Stimulated activated effector memory CD8-positive, alpha-beta T cell treated with anti-CD3 and anti-CD28 coated beads, Interleukin-12 subunit alpha, Interleukin-12 subunit beta, amount 100 ng/mL, for 72 hours (primary cell): Measurements from ENCODE around the gene MMP19.
A peak's percentile ranks its signal among the peaks of the same experiment; 100 is the strongest.

Experiments
- ATAC-seq: fragments of 150-1000 bp; cut with Tn5 transposase; 2 replicates; pipeline ENCODE4 v1.10.0; 2021
- DNase-seq, 2 donors: peaks; one replicate each; pipeline ENCODE4 v3.0.0; 2021 to 2022; ENCODE audit warnings: low spot score in 2 of 2
- H3K27ac Mint-ChIP-seq: one replicate; pipeline ENCODE4 v1.8.0; 2022; ENCODE audit warnings: mild to moderate bottlenecking, mixed read lengths
- H3K36me3 Mint-ChIP-seq: one replicate; pipeline ENCODE4 v1.8.0; 2022; ENCODE audit warnings: mild to moderate bottlenecking, mixed read lengths
- H3K4me1 Mint-ChIP-seq: one replicate; pipeline ENCODE4 v1.8.0; 2022; ENCODE audit warnings: mixed read lengths
- H3K4me3 Mint-ChIP-seq: one replicate; pipeline ENCODE4 v1.8.0; 2022; ENCODE audit warnings: mild to moderate bottlenecking, mixed read lengths
- H3K9me3 Mint-ChIP-seq: one replicate; pipeline ENCODE4 v1.8.0; 2022; ENCODE audit warnings: mixed read lengths

Gene MMP19

DNA sequence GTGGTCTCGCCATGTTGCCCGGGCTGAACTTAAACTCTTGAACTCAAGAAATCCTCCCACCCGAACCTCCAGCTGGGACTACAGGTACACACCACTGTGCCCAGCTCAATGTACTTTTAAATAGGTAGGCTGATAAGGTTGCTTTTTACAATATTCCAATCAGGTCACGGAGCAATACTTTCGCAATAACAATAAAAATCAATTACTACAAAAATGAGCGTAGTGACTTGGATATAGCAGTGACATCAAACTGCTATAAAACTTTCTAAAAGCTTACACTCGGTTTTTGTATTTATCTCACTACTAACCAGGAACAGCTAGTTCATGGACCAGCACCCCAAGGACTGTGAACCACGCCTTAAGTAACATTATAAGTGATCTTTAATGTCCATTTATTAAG is 35.8 kb downstream of the MMP19 start:
- H3K4me1 Mint-ChIP-seq, result peaks cover 26% of the 10 kb centered on the region
- DNase-seq (no peak), ATAC-seq (no peak)
- no peak overlapping the region for H3K27ac Mint-ChIP-seq
- no peaks in the 10 kb centered on the region for H3K9me3 Mint-ChIP-seq
- H3K4me3 Mint-ChIP-seq, result no peak overlapping the region
- peaks cover 98% of the 10 kb centered on the region for H3K36me3 Mint-ChIP-seq

DNA sequence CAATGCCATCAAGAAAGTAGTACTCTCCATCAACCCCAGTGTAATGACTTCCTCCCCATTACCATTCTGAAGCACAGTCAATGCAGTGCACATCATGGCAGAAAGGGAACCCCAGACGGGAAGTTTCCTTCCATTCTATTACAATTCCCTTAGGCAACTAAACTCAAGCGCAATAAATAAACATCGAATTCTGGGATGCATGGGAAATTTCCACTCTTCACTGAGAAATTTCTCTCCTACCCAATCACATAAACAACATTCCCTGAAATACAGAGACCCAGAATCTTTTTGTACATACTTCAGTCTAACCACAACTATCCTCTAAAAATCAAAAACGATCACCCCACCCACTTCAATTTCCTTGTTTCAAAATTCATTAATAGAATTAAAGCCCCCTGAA is 45.2 kb downstream of the MMP19 start:
- Mint-ChIP-seq H3K36me3 (peaks cover 100% of the 10 kb centered on the region), H3K4me3 (no peak overlapping the region), H3K4me1 (peaks cover 4% of the 10 kb centered on the region), H3K9me3 (no peaks in the 10 kb centered on the region), H3K27ac (peak overlapping the region; percentile 17)
- ATAC-seq (no peak), DNase-seq (no peak)

DNA sequence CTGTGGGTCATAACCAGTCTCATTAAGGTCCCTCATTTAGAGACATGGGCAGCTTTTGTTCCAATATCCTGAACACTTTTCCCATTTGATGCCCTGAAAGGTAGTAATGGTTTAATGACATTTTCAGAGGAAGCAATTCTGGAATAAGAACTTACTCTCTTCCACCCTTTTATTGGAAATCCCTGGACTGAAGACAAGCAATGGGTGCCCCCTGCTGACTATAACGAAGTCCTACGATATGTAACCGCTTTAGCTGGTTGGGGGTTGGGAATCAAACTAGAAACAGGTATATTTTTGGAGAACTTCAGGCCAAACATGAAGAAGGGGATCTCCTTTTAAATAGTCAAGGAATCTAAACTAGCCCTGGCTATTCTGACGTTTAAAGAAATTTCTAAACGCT is 45.7 kb downstream of the MMP19 start:
- no peak for ATAC-seq
- peak overlapping the region; percentile 17 for H3K27ac Mint-ChIP-seq
- H3K4me1 Mint-ChIP-seq, result peaks cover 4% of the 10 kb centered on the region
- DNase-seq, result no peak
- H3K9me3 Mint-ChIP-seq, result no peaks in the 10 kb centered on the region
- peaks cover 100% of the 10 kb centered on the region for H3K36me3 Mint-ChIP-seq
- H3K4me3 Mint-ChIP-seq, result no peak overlapping the region

DNA sequence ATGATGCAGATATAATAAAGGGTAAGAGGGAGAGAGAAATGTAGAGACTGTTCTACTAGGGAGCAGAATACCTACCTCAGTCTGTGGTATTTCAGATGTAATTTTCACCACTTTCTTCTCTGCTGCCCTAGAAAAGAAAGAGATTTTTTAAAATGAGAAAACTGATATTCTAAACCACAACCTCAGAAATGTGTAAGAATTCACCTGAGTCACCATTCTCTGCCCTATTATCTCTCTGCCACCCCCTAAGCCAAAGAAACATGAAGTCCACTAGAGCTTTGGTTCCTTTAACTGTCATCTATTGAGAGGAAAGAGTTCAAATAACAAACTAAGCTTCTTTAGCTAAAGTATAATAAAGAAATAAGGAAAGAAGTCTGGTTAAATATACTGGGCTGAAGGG is 46.8 kb downstream of the MMP19 start:
- H3K4me1 Mint-ChIP-seq, result peaks cover 4% of the 10 kb centered on the region
- ATAC-seq, result peak; percentile 62
- peaks cover 100% of the 10 kb centered on the region for H3K36me3 Mint-ChIP-seq
- H3K9me3 Mint-ChIP-seq, result no peaks in the 10 kb centered on the region
- no peak for DNase-seq
- no peak overlapping the region for H3K27ac Mint-ChIP-seq
- H3K4me3 Mint-ChIP-seq, result no peak overlapping the region

DNA sequence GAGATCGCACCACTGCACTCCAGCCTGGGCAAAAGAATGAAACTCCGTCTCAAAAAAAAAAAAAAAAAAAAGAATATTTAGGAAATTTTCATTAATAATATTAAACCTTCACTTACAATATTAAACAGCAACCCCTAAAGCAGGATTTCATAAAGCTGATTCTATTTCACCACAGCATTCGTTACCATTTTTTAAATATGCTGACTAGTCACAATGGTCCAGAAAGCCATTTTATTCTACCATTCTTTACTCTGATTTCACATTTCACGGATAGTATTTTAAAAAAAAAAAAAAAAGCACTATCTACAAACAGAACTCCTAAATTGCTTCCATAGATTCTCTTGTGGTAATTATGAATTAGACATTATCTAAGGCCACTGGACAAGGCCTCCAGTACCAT is 52.8 kb downstream of the MMP19 start:
- DNase-seq, result no peak
- Mint-ChIP-seq H3K27ac (no peak overlapping the region), H3K36me3 (peaks cover 100% of the 10 kb centered on the region), H3K4me1 (no peaks in the 10 kb centered on the region), H3K9me3 (no peaks in the 10 kb centered on the region), H3K4me3 (no peak overlapping the region)
- ATAC-seq, result no peak

DNA sequence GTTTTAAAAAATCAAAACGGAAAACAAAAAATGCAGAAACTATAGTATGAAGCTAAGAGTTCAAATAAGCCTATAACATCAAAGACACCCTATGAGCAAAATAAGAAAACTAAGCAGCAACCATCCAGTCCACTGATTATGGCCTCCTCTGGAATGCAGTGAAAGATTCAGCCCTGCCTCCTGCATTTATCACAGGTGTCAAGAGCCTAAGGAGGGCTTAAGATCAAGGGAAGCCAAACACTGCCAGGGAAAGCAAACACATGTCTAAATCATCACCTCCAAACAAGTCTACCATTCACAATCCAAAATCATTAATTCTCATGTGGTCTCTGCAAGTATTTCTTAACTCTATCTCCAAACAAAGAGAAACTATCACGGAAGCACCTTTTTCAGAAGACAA is 53.6 kb downstream of the MMP19 start:
- peaks cover 100% of the 10 kb centered on the region for H3K36me3 Mint-ChIP-seq
- H3K9me3 Mint-ChIP-seq, result no peaks in the 10 kb centered on the region
- DNase-seq, result no peak
- no peaks in the 10 kb centered on the region for H3K4me1 Mint-ChIP-seq
- no peak for ATAC-seq
- no peak overlapping the region for H3K4me3 Mint-ChIP-seq
- no peak overlapping the region for H3K27ac Mint-ChIP-seq

DNA sequence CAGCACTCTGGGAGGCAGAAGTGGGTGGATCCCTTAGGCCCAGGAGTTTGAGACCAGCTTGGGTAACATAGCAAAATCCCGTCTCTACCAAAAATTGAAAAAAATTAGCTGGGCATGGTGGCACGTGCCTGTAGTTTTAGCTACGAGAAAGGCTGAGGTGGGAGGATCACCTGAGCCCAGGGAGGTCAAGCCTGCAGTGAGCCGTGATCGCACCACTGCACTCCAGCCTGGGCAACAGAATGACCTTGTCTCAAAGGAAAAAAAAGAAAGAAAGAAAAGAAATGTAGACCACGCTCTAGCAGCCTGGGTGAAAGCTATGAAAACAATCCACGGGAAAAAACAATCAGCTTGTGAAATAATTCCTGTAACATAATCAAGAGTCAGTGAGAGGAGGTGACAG is 54.2 kb downstream of the MMP19 start:
- Mint-ChIP-seq H3K36me3 (peaks cover 100% of the 10 kb centered on the region), H3K9me3 (no peaks in the 10 kb centered on the region), H3K4me1 (no peaks in the 10 kb centered on the region), H3K4me3 (no peak overlapping the region), H3K27ac (no peak overlapping the region)
- DNase-seq, result no peak
- ATAC-seq, result no peak
